GM19372 (cell line): ENCODE results near the gene TRAF2.

Source experiments
- ATAC-seq: cut with Tn5 transposase; IDR thresholded peaks from one replicate; pipeline ENCODE4 v1.9.1; 2021; ENCODE audit warnings: mild to moderate bottlenecking, low read depth, moderate library complexity; ENCODE audit not compliant: unreplicated experiment

Gene TRAF2

GRCh38 chr9:136846376-136847087 lies 39.8 kb upstream of the TRAF2 start:
- ATAC-seq, result no peak

- ATAC-seq, result no peak
These were observed 39.1 kb upstream of the TRAF2 start for GRCh38 chr9:136847088-136847825.

GRCh38 chr9:136847826-136848392 lies 38.4 kb upstream of the TRAF2 start:
- ATAC-seq, result no peak

- ATAC-seq, result no peak
These were observed 37.8 kb upstream of the TRAF2 start for GRCh38 chr9:136848393-136849037.

GRCh38 chr9:136849038-136849959 lies 37.0 kb upstream of the TRAF2 start, which contains the start of gene PHPT1:
Gene PHPT1, plus strand, starts transcription at chr9:136849409. Its CDS starts 22 bp downstream, at chr9:136849431.
- ATAC-seq, result peak; percentile 83

- no peak for ATAC-seq
These were observed 36.1 kb upstream of the TRAF2 start for GRCh38 chr9:136849960-136850865.

- ATAC-seq, result no peak
These were observed 35.2 kb upstream of the TRAF2 start for GRCh38 chr9:136850866-136851775.

- ATAC-seq, result no peak
These were observed 34.2 kb upstream of the TRAF2 start, which contains the start of gene MAMDC4 for GRCh38 chr9:136851941-136852663. Gene MAMDC4, plus strand, starts transcription at chr9:136852346. Its CDS starts 71 bp downstream, at chr9:136852417.

GRCh38 chr9:136852664-136853595 lies 33.4 kb upstream of the TRAF2 start:
- no peak for ATAC-seq

- ATAC-seq, result no peak
These were observed 32.7 kb upstream of the TRAF2 start for GRCh38 chr9:136853596-136854112.

GRCh38 chr9:136854113-136854841 lies 32.0 kb upstream of the TRAF2 start:
- no peak for ATAC-seq

- ATAC-seq, result no peak
These were observed 31.4 kb upstream of the TRAF2 start for GRCh38 chr9:136854842-136855460.

GRCh38 chr9:136855461-136856078 lies 30.7 kb upstream of the TRAF2 start:
- no peak for ATAC-seq

- ATAC-seq, result no peak
These were observed 30.2 kb upstream of the TRAF2 start for GRCh38 chr9:136856079-136856476.
